Keratinocyte (primary cell): ENCODE data around the gene PRR3. TPM values are rescaled to one million over a fixed set of nuclear protein-coding genes. Genes with fewer than 3 reads are reported as not detected.

Source experiments
- DNase-seq: peaks from one replicate; pipeline ENCODE4 v3.0.0-alpha.2; 2011; ENCODE audit warnings: low read depth, missing footprints, low spot score
- FAIRE-seq: peaks from 2 replicates; lab custom pipeline; 2011; peaks lifted over from hg19 to GRCh38; lab: Jason Lieb, UNC
- H2AFZ ChIP-seq: 2 replicates; pipeline ENCODE4 v1.6.0; 2012; ENCODE audit warnings: low read length, control low read depth, inconsistent platforms; ENCODE audit not compliant: control insufficient read depth
- H3K27ac ChIP-seq: 2 replicates; pipeline ENCODE4 v1.5.1; 2011; ENCODE audit warnings: low read length; ENCODE audit not compliant: control insufficient read depth, insufficient read depth
- H3K27me3 ChIP-seq: 3 replicates; pipeline ENCODE4 v1.6.0; 2011; ENCODE audit warnings: low read length; ENCODE audit not compliant: control insufficient read depth, insufficient read depth; ENCODE audit errors: extremely low read depth
- H3K36me3 ChIP-seq, 2 experiments: 2 replicates in 1 of 2; 3 replicates in 1 of 2; pipeline ENCODE4 v1.5.1; 2011; ENCODE audit warnings: low read length in 2 of 2, mild to moderate bottlenecking in 1 of 2; ENCODE audit not compliant: control insufficient read depth in 2 of 2, insufficient read depth in 2 of 2; ENCODE audit errors: extremely low read depth in 1 of 2
- H3K4me1 ChIP-seq: 3 replicates; pipeline ENCODE4 v1.5.1; 2011; ENCODE audit warnings: low read length; ENCODE audit not compliant: control insufficient read depth, insufficient read depth; ENCODE audit errors: extremely low read depth
- H3K4me2 ChIP-seq: 3 replicates; pipeline ENCODE4 v1.6.0; 2011; ENCODE audit warnings: low read depth, low read length; ENCODE audit not compliant: control insufficient read depth, insufficient read depth; ENCODE audit errors: extremely low read depth
- H3K4me3 ChIP-seq, 3 experiments: fragments of 200-600 bp in 1 of 3; sonication (generic) in 1 of 3; 2 replicates in 2 of 3; 3 replicates in 1 of 3; pipeline ENCODE4 v1.5.1; 2011 to 2016; ENCODE audit warnings: low read length in 3 of 3, mild to moderate bottlenecking in 3 of 3, control low read depth in 2 of 3, inconsistent platforms in 1 of 3, low read depth in 1 of 3, mixed read lengths in 1 of 3, mixed run types in 1 of 3, moderate library complexity in 1 of 3; ENCODE audit not compliant: control insufficient read depth in 2 of 3, insufficient read depth in 2 of 3; ENCODE audit errors: extremely low read depth in 1 of 3
- H3K79me2 ChIP-seq: 2 replicates; pipeline ENCODE4 v1.6.0; 2012; ENCODE audit warnings: low read length; ENCODE audit not compliant: control insufficient read depth, insufficient read depth
- H3K9ac ChIP-seq: 3 replicates; pipeline ENCODE4 v1.6.0; 2011; ENCODE audit warnings: low read length; ENCODE audit not compliant: control insufficient read depth, insufficient read depth; ENCODE audit errors: extremely low read depth
- H3K9me1 ChIP-seq: 3 replicates; pipeline ENCODE4 v1.6.0; 2011; ENCODE audit warnings: low read length; ENCODE audit not compliant: control insufficient read depth, insufficient read depth; ENCODE audit errors: extremely low read depth
- H3K9me3 ChIP-seq: 2 replicates; pipeline ENCODE4 v1.5.1; 2012; ENCODE audit warnings: low read depth, low read length; ENCODE audit not compliant: control insufficient read depth
- H4K20me1 ChIP-seq: 3 replicates; pipeline ENCODE4 v1.6.0; 2011; ENCODE audit warnings: low read length; ENCODE audit not compliant: control insufficient read depth, insufficient read depth; ENCODE audit errors: extremely low read depth
- EZH2 ChIP-seq: IDR thresholded peaks from one replicate; pipeline ENCODE4 v1.6.1; 2012; ENCODE audit warnings: inconsistent platforms, mild to moderate bottlenecking, low read length, moderate library complexity
- dilution Hi-C: fragments of 300-500 bp; cut with MboI; formaldehyde crosslinking; loops from one replicate; pipeline ENCODE4 v1.7.0; 2020; ENCODE audit warnings: low sequenced_read_pairs; ENCODE audit not compliant: extremely low pct_ligation_motif_present
- polyA plus RNA-seq, 5 experiments: library from polyadenylated mRNA; depleted of rRNA in 3 of 5; stranded (reverse) in 3 of 5; stranded (forward) in 1 of 5; unstranded in 1 of 5; fragments of >200 nt; gene quantifications; 1 replicate in 1 of 5; 2 replicates in 3 of 5; 3 replicates in 1 of 5; pipeline versions ENCODE4 v1.2.1 to v1.2.3, GENCODE V29; 2011 to 2012; ENCODE audit warnings: missing spikeins in 2 of 5, low read depth in 1 of 5, low replicate concordance in 1 of 5
- TF ChIP-seq, protein P1 (sequence below), 3 experiments: IDR thresholded peaks in 1 of 3; conservative IDR thresholded peaks in 1 of 3; optimal IDR thresholded peaks in 1 of 3; 2 replicates in 2 of 3; 3 replicates in 1 of 3; pipeline versions ENCODE3 to v1.5.1; 2011; ENCODE audit warnings: low read length in 3 of 3, mild to moderate bottlenecking in 3 of 3, moderate library complexity in 2 of 3, control low read depth in 1 of 3, inconsistent platforms in 1 of 3; ENCODE audit not compliant: insufficient read depth in 2 of 3; ENCODE audit errors: extremely low read depth in 1 of 3

The PRR3 gene
- polyA plus RNA-seq, 1 donor (not counting 4 experiments of a cell fraction or from before 2014, with no cell fraction given) = 6.1 TPM

- Histone ChIP-seq H3K36me3 (peaks cover 0 to 10% of the 10 kb centered on the region in 2 experiments), H4K20me1 (peaks cover 12% of the 10 kb centered on the region), H3K4me3 (peak overlapping the region; percentile 62 to 89 (median 87)), H2AFZ (peak overlapping the region; percentile 99), H3K9me3 (no peaks in the 10 kb centered on the region), H3K4me1 (peaks cover 19% of the 10 kb centered on the region), H3K27ac (peak overlapping the region; percentile 97), H3K27me3 (no peaks in the 10 kb centered on the region), H3K79me2 (peaks cover 37% of the 10 kb centered on the region), H3K9me1 (no peaks in the 10 kb centered on the region), H3K4me2 (peak overlapping the region; percentile 80), H3K9ac (peak overlapping the region; percentile 98)
- DNase-seq (no peak), FAIRE-seq (no peak)
- dilution Hi-C loops = no loop called here
- TF ChIP-seq EZH2 = no peak
- TF ChIP-seq, protein P1, sequence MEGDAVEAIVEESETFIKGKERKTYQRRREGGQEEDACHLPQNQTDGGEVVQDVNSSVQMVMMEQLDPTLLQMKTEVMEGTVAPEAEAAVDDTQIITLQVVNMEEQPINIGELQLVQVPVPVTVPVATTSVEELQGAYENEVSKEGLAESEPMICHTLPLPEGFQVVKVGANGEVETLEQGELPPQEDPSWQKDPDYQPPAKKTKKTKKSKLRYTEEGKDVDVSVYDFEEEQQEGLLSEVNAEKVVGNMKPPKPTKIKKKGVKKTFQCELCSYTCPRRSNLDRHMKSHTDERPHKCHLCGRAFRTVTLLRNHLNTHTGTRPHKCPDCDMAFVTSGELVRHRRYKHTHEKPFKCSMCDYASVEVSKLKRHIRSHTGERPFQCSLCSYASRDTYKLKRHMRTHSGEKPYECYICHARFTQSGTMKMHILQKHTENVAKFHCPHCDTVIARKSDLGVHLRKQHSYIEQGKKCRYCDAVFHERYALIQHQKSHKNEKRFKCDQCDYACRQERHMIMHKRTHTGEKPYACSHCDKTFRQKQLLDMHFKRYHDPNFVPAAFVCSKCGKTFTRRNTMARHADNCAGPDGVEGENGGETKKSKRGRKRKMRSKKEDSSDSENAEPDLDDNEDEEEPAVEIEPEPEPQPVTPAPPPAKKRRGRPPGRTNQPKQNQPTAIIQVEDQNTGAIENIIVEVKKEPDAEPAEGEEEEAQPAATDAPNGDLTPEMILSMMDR (optimal IDR thresholded peaks at IDR 0.05 in 1 of 3, IDR thresholded peaks at IDR 0.05 in 1 of 3, conservative IDR thresholded peaks at IDR 0.05 in 1 of 3; ENCODE audit: extremely low read depth in 1 of 3, insufficient read depth in 2 of 3, low read length in 3 of 3) = no peak
These were observed 13.2 kb downstream of the PRR3 start for GRCh38 chr6:30570263-30570662.

- no peak for FAIRE-seq
- Histone ChIP-seq H3K36me3 (peaks cover 3 to 10% of the 10 kb centered on the region in 2 experiments), H2AFZ (peak overlapping the region; percentile 99), H3K9me3 (no peaks in the 10 kb centered on the region), H3K4me2 (peak overlapping the region; percentile 80), H3K27me3 (no peaks in the 10 kb centered on the region), H3K4me1 (peaks cover 19% of the 10 kb centered on the region), H3K4me3 (peak overlapping the region; percentile 62 to 89 (median 87)), H3K79me2 (peaks cover 42% of the 10 kb centered on the region), H3K9me1 (no peaks in the 10 kb centered on the region), H3K27ac (peak overlapping the region; percentile 97), H3K9ac (peak overlapping the region; percentile 98), H4K20me1 (peaks cover 14% of the 10 kb centered on the region)
- DNase-seq = no peak
- no peak for TF ChIP-seq EZH2
- TF ChIP-seq, protein P1 (optimal IDR thresholded peaks at IDR 0.05 in 1 of 3, IDR thresholded peaks at IDR 0.05 in 1 of 3, conservative IDR thresholded peaks at IDR 0.05 in 1 of 3; ENCODE audit: extremely low read depth in 1 of 3, insufficient read depth in 2 of 3, low read length in 3 of 3) = no peak
- dilution Hi-C loops = no loop called here
These were observed 13.6 kb downstream of the PRR3 start for GRCh38 chr6:30570740-30571074.
